GM12891 (cell line): Measurements from ENCODE around the gene ZFHX3.

ENCODE experiments used
- DNase-seq: peaks from one replicate; pipeline ENCODE4 v3.0.0; 2011; ENCODE audit warnings: low spot score; ENCODE audit not compliant: insufficient read length
- FAIRE-seq: peaks from 2 replicates; lab custom pipeline; 2011; peaks lifted over from hg19 to GRCh38; lab: Jason Lieb, UNC
- PAX5 ChIP-seq: IDR thresholded peaks from 2 replicates; pipeline ENCODE4 v1.6.1; 2011; ENCODE audit warnings: low read length, moderate library complexity, mild to moderate bottlenecking; ENCODE audit not compliant: insufficient read depth, severe bottlenecking
- POLR2A ChIP-seq: IDR thresholded peaks from 2 replicates; pipeline ENCODE4 v1.6.1; 2011; ENCODE audit warnings: low read depth, low read length, control low read depth
- POLR2AphosphoS5 ChIP-seq: IDR thresholded peaks from 2 replicates; pipeline ENCODE4 v1.6.1; 2011; ENCODE audit warnings: low read depth, low read length, control low read depth
- POU2F2 ChIP-seq: IDR thresholded peaks from 2 replicates; pipeline ENCODE4 v1.6.1; 2011; ENCODE audit warnings: low read depth, mild to moderate bottlenecking, control low read depth, low read length, moderate library complexity
- SPI1 ChIP-seq: IDR thresholded peaks from 2 replicates; pipeline ENCODE4 v1.6.1; 2011; ENCODE audit warnings: low read depth, low read length, control low read depth
- TAF1 ChIP-seq: IDR thresholded peaks from 2 replicates; pipeline ENCODE4 v1.6.1; 2011; ENCODE audit warnings: low read depth, low read length, control low read depth

Gene ZFHX3

GRCh38 chr16:72897707-72898106 is 150.2 kb downstream of the ZFHX3 start:
- DNase-seq (no peak), FAIRE-seq (no peak)
- TF ChIP-seq POU2F2: no peak
- TF ChIP-seq SPI1: no peak
- TF ChIP-seq POLR2AphosphoS5: no peak
- TF ChIP-seq POLR2A: no peak

DNA sequence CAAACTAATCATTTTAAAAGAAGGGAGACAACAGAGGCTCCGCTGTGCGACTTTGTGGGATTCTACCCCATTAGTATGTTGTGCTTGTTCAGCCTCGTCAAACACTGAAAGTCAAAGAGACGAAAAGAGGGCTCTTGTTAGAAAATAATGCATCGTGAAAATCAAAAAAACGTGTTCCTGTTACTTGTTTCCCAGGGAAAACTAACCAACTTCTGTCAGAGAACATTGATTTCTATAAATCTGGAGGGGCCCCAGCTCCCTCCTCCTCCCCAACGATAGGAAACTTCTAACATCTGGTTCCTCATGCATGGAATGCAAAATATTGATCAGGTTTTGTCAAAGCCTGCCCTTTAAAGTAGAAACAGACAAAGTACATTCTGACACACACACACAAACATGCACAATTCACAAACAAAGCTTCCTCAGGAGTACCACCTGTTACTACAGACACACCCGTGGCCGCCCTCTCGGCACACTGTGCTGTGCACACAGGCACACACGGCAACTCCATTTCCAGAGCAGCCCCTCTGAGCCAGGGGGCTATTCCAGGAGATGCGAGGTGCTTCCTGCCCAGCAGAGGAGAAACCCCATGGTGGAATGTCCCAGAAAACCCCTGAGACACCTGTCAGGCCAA is 151.3 kb downstream of the ZFHX3 start:
- TF ChIP-seq SPI1 (no peak), POLR2A (no peak), POU2F2 (no peak), PAX5 (no peak), TAF1 (no peak), POLR2AphosphoS5 (no peak)
- no peak for DNase-seq
- FAIRE-seq: no peak

GRCh38 chr16:72895951-72896350 is 152.0 kb downstream of the ZFHX3 start:
- FAIRE-seq (no peak), DNase-seq (no peak)
- TF ChIP-seq POLR2A: no peak
- TF ChIP-seq SPI1: no peak
- no peak for TF ChIP-seq TAF1
- TF ChIP-seq POLR2AphosphoS5: no peak
- no peak for TF ChIP-seq POU2F2
- TF ChIP-seq PAX5: no peak

- DNase-seq: no peak
- no peak for FAIRE-seq
- no peak for TF ChIP-seq POU2F2
- no peak for TF ChIP-seq SPI1
- TF ChIP-seq PAX5: no peak
- no peak for TF ChIP-seq POLR2AphosphoS5
- no peak for TF ChIP-seq TAF1
- no peak for TF ChIP-seq POLR2A
Measured at GRCh38 chr16:72894293-72895151, 153.4 kb downstream of the ZFHX3 start.

GRCh38 chr16:72891291-72892227 is 156.4 kb downstream of the ZFHX3 start:
- peak; percentile 51 for FAIRE-seq
- TF ChIP-seq POU2F2 (no peak), POLR2AphosphoS5 (no peak), PAX5 (no peak), POLR2A (no peak), SPI1 (no peak)
- no peak for DNase-seq

DNA sequence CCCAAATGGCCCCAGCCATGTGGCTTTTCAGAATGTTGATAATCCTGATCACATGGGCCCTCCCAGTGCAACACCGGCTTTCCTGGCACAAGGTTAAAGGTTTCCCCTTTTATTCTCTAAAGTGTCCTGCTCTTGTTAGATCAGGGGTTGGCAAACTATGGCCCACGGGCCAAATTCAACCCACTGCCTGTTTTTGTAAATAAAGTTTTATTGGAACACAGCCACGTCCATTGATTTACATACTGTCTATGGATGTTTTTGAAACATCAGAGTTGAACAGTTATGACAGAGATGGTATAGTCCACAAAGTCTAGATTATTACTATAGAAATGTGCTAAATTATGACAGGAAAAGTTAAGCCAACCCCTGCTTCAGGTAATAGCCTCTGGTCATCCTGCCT is 157.3 kb downstream of the ZFHX3 start:
- FAIRE-seq (no peak), DNase-seq (no peak)
- TF ChIP-seq SPI1 (no peak), POU2F2 (no peak)

- FAIRE-seq: no peak
- TF ChIP-seq POLR2AphosphoS5 (no peak), POU2F2 (no peak), PAX5 (no peak), SPI1 (no peak), POLR2A (no peak), TAF1 (no peak)
- DNase-seq: no peak
Measured at GRCh38 chr16:72889616-72890582, 158.0 kb downstream of the ZFHX3 start.

- DNase-seq (no peak), FAIRE-seq (no peak)
- no peak for TF ChIP-seq SPI1
- TF ChIP-seq POU2F2: no peak
- TF ChIP-seq POLR2A: no peak
- no peak for TF ChIP-seq POLR2AphosphoS5
- TF ChIP-seq PAX5: no peak
- TF ChIP-seq TAF1: no peak
Measured at GRCh38 chr16:72887537-72887936, 160.4 kb downstream of the ZFHX3 start.

DNA sequence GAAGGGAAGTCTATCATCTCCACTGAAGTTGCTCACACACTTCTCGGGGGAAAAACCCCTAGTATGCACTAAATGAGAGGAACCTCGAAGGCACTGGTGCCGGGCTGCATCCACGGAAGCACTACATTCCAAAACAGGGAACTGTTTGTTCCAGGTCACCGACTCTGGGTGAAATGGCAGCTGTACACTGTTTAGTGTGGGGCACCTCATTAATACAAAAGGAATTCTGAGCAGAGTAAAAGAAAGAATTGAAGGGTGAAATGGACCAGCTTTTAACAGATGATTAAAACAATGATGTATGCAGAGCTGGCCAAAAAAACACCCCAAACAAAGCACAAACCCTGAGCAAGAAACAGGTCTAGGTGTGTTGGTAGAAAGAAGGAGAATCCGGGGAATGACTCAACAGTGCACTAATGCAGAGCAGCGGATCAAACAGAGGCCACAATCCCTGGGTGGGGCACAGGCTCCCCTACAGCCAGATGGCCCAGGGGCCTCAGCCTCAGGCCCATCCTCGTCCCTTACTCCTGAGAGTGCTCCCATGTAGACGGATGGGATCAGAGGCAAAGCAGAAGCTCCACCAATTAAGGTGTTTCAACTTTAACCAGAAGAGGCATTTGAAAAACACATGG is 161.5 kb downstream of the ZFHX3 start:
- FAIRE-seq (no peak), DNase-seq (no peak)
- TF ChIP-seq POLR2A (no peak), POLR2AphosphoS5 (no peak), POU2F2 (no peak), SPI1 (no peak), PAX5 (no peak), TAF1 (no peak)
